Inferior parietal cortex (tissue), 1 donor: ENCODE results near the gene KRT8.
"Not testable (repeated sequence)": the region's sequence is repeated elsewhere in the genome, so short reads cannot be mapped to it uniquely, and the experiment has no call there.

Experiments
- DNase-seq: peaks from one replicate; pipeline ENCODE4 v3.0.0-alpha.2; 2016; ENCODE audit errors: extremely low spot score

Gene KRT8

GRCh38 chr12:52904509-52905300 is at the start of gene KRT8:
Gene KRT8, minus strand, starts transcription at chr12:52905076. Its CDS starts 95 bp downstream, at chr12:52904981.
- DNase-seq = not testable (repeated sequence)

DNA sequence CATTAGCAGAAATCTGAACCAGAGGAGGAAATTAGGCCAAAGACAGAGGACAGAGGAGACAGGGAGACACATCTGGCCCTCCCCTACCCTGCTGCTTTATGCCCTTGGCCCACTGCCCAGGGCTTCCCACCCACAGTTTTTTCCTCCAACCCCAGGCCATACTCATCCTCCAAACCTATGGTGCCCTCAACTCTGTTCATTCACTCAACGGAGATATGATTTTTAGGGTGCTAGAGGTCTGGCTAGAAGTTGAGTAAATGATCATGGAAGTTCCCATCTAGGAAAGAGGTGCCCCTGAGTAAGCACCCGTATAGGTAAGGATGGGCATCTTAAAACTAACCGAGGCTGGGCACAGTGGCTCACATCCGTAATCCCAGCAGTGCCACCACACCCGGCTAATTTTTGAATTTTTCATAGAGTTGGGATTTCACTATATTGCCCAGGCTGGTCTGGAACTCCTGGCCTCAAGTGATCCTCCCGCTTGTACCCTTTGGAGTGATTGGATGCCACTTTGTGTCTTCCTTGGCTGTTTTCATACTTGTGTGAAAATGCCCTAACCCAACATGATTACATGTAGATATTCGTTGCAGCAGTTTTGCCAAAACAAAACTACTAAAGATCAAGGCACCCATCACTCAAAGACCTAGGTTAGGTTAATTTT is 48.4 kb upstream of the KRT8 start:
- no peak for DNase-seq

- no peak for DNase-seq
Observed at GRCh38 chr12:52952076-52952801, 47.4 kb upstream of the KRT8 start.

- DNase-seq = no peak
Observed at GRCh38 chr12:52951640-52952039, 46.8 kb upstream of the KRT8 start.

DNA sequence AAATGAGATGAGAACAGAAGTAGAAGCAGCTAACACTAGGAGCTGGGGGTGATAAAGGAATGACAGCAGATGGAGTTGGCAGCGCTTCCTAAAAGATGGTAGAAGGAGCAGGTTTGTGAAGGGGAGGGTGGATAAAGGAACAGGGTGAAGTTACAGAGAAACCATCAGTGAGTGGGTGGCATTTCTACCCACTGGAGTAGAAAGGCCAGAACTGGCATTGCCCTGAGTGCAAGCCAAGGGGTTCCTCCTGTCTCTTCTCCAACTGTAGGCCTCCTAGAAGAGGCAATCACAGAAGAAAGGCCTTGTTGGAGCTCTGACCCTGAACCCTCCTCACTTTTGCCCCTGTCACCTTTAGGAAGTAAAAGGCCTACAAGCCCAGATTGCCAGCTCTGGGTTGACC is 46.2 kb upstream of the KRT8 start:
- DNase-seq = no peak

DNA sequence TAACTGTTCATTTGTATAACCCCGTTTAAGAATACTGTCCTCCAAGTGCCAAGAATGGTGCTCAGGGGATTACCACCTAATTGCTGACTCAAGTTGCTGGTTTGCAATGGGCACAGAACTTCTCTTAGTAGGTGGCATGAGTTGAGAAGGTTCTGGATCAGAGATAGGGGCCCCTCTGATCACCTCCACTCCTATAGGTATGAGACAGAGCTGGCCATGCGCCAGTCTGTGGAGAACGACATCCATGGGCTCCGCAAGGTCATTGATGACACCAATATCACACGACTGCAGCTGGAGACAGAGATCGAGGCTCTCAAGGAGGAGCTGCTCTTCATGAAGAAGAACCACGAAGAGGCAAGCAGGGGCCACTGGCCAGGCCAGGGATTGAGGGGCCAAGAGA is 45.7 kb upstream of the KRT8 start:
- no peak for DNase-seq

DNA sequence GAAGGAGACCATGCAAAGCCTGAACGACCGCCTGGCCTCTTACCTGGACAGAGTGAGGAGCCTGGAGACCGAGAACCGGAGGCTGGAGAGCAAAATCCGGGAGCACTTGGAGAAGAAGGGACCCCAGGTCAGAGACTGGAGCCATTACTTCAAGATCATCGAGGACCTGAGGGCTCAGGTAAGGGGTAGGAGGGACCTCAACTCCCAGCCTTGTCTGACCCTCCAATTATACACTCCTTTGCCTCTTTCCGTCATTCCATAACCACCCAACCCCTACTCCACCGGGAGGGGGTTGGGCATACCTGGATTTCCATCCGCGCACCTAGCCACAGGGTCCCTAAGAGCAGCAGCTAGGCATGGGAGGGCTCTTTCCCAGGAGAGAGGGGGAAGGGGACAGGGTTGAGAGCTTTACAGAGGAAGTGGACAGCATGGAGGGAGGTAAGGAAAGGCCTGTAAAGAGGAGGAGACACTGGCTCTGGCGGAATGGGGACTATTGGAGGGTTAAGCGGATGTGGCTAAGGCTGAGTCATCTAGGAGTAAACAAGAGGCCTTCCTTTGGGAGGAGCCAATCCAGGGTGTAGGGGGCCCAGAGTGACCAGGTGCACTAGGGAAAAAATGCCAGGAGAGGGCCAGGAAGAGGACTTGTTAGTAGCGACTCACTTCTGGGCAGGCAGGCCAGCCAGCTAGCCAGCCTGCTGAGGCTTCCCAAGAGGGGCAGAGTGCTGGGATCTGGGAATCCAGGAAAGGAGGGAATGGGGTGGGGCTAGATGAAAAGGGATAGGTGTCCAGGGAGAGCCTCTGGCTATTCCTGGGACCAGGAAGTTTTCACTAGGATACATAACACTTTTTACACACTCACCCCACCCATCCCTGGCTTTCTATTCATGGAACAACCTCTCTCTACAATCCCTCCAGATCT is 44.8 kb upstream of the KRT8 start:
- peak; percentile 8 for DNase-seq

DNA sequence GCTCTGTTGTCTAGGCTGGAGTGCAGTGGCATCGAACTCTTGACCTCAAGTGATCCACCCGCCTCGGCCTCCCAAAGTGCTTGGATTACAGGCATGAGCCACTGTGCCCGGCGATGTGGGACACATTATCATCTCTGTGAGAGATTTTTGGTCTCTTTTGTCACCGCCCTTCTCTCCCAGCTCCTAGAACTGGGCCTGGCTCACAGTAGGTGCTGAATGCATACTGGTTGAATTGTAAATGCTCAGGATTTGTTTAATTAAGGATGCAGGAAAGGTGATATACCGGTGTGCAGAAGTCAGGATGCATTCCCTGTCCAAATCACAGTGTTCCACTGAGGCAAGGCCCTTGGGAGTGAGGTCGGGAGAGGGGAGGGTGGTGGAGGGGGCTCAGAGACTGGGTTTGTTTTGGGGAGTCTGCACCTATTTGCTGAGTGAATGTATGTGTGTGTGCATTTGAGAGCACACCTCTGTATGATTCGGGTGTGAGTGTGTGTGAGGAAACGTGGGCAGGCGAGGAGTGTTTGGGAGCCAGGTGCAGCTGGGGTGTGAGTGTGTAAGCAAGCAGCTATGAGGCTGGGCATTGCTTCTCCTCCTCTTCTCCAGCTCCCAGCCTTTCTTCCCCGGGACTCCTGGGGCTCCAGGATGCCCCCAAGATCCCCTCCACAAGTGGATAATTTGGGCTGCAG is 43.0 kb upstream of the KRT8 start:
- no peak for DNase-seq

- DNase-seq = no peak
Observed at GRCh38 chr12:52946797-52947547, 42.1 kb upstream of the KRT8 start.

DNA sequence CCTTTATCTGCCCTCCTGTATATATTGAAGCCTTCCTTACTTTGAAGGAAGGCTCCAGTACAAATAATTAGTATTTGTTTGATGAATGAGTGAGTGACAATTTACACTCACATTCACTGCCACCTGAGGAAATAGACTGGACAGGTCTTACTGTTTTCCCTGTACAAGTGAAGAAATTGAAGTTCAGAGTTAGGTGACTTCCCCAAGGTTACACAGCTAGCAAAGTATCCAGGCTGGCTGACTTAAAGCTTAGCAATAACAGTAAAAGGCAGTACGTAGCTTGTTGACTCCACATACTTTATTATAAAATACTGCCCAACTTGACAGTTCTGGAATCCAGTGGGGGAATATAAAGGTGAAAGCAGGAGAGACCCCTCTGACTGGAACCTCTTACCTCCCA is 41.5 kb upstream of the KRT8 start:
- DNase-seq = no peak

DNA sequence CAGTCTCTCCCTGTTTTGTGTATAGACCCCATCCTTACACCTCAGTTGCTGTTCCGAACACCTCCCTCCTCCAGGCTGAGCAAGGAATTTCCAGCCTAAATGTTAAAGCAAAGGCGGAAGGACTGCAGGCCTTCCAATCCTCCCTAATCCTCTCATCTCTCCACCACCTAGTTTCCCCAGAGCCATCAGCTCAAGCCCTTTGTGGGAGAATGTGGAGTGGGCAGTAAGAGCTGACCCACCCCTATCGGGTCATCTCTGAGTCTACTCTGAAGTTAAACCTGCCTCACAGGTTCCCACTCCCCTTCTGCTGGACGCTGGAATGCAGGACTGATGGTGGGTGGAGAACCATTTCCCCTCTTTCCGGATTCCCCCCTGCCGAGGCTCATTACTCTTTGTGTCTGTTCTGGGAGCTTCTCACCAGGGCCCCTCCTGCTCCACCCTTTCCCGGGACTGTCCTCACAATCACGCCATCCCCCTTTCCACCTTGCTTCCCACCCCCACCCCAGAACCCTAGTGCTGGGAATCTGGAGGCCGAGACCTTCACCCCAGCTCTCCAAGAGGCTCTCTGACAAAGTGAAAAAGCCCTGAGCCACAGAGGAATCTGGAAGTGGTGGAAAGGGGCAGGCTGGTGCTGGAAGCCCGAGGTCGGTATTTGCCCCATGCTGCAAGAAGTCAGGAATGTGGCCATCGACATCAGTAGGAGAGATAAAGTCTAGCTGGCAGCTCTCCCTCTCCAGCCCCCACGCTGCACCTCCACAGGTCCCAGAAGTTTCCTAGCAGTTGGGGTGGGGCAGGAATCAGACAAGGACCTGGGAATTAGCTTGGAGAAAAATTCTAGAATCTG is 40.7 kb upstream of the KRT8 start:
- no peak for DNase-seq

DNA sequence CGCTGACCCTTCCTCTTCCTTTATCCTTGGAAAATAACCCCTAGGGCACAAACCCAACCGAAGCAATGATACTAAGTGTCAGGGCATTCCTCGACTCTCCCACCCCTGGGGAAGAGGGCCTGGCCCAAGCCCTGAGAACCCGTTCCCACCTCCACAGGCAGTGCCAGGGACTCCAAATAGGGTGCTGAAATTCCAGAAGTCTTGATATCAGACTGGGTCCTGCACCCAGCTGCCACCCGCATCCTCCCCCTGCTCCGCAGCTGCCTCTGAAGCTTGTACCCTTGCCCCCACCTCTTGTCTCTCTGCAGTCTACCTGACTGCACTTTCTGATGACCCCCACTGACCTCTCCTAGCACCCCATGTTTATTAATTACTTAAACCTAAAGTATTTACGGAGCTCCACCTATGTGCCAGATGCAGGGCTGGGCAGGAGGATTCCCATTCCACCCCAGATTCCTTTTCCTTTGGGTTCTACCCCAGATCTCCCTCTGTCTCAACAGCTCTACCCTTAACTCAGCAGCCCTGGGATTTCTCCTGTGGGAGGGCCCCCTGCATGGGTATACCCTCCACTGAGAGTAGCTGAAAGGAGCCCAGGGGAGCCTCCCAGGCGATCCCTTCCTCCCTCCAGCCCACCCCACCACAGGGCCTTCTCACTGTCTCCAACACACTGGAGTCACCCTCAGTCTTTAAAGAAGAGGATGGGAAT is 40.0 kb upstream of the KRT8 start:
- DNase-seq = no peak

GRCh38 chr12:52942901-52943181 is 38.0 kb upstream of the KRT8 start:
- DNase-seq = no peak

GRCh38 chr12:52942066-52942900 is 37.4 kb upstream of the KRT8 start:
- DNase-seq = no peak

- no peak for DNase-seq
Observed at GRCh38 chr12:52929538-52929937, 24.7 kb upstream of the KRT8 start.

DNA sequence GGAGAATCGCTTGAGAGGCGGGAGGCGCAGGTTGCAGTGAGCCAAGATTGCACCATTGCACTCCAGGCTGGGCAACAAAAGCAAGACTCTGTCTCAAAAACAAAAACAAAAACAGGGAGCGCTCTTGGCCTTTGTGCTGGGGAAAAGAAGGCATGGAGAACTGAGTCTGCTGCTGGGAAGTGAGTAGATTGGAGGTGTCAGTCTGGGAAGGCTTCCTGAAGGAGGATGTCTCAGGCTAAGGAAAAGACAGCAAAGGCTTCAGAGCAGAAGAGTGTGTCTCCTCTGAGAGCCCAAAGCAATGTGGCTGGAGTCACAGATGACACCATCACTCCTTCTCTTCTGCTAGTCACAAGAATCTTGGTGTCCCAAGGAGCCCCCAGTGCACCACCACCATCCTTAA is 23.1 kb upstream of the KRT8 start:
- DNase-seq = no peak

GRCh38 chr12:52926596-52927234 is 21.8 kb upstream of the KRT8 start:
- DNase-seq = no peak
